ENCODE measurements around the gene TOP1.

- TF ChIP-seq POLR2A (IDR thresholded peaks at IDR 0.05) (peak; percentile 13), CTCF (IDR thresholded peaks at IDR 0.05) (no peak)
Observed at GRCh38 chr20:40991181-40991889, 37.3 kb upstream of the TOP1 start.

Data from right lobe of liver (tissue), 4 donors.